ENCODE measurements around the gene CDH4.

DNA sequence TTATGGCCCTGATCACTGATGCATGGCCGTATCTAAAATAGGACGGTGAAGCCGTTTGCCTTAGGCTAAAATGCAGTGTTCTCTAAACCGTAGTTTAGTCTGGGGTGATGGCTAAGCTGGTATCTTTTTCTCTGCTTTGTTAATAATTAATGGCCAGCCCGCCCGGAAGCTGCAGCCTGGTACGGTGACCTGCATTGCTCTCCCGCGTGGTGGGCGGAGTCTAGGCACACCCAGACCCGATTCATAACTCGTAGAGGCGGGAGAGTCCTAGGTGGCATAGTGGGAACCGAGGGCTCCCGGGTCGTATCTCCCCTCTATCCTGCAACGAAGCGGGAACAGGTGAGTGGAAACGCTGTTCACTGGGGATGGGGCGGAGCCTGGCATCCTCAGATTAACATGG, 5.5 kb downstream of the CDH4 start:
- no peak for TF ChIP-seq CTCF (IDR thresholded peaks at IDR 0.05)
- no peak for TF ChIP-seq POLR2A (IDR thresholded peaks at IDR 0.05)
